ENCODE data around the gene CTBP1.

Gene CTBP1

GRCh38 chr4:1236103-1236641 is 12.8 kb downstream of the CTBP1 start:
- no peak for DNase-seq

GRCh38 chr4:1235381-1236102 is 13.4 kb downstream of the CTBP1 start:
- DNase-seq: no peak

- no peak for DNase-seq
Observed at GRCh38 chr4:1234811-1235292, 14.1 kb downstream of the CTBP1 start.

GRCh38 chr4:1234309-1234695 is 14.6 kb downstream of the CTBP1 start:
- no peak for DNase-seq

GRCh38 chr4:1233641-1234308 is 15.2 kb downstream of the CTBP1 start:
- no peak for DNase-seq

GRCh38 chr4:1232661-1233621 is 16.0 kb downstream of the CTBP1 start:
- no peak for DNase-seq

- DNase-seq: no peak
Observed at GRCh38 chr4:1231637-1232360, 17.1 kb downstream of the CTBP1 start.

- DNase-seq: no peak
Observed at GRCh38 chr4:1230971-1231636, 17.8 kb downstream of the CTBP1 start.

GRCh38 chr4:1230316-1230715 is 18.6 kb downstream of the CTBP1 start:
- DNase-seq: no peak

GRCh38 chr4:1229117-1229849 is 19.6 kb downstream of the CTBP1 start:
- no peak for DNase-seq

- no peak for DNase-seq
Observed at GRCh38 chr4:1227816-1228215, 21.1 kb downstream of the CTBP1 start.

- DNase-seq: no peak
Observed at GRCh38 chr4:1226598-1226997, 22.3 kb downstream of the CTBP1 start.

- no peak for DNase-seq
Observed at GRCh38 chr4:1226144-1226481, 22.8 kb downstream of the CTBP1 start.

GRCh38 chr4:1225272-1226143 is 23.4 kb downstream of the CTBP1 start:
- DNase-seq: no peak

GRCh38 chr4:1223841-1224809 is 24.8 kb downstream of the CTBP1 start:
- no peak for DNase-seq

- no peak for DNase-seq
Observed at GRCh38 chr4:1222938-1223690, 25.8 kb downstream of the CTBP1 start.

- no peak for DNase-seq
Observed at GRCh38 chr4:1222036-1222789, 26.7 kb downstream of the CTBP1 start.
